Neural crest cell (in vitro differentiated cells): ENCODE measurements around the gene CD24. TPM values are rescaled to one million over a fixed set of nuclear protein-coding genes. Genes with fewer than 3 reads are reported as not detected.

Experiments used
- DNase-seq: peaks from one replicate; pipeline ENCODE4 v3.0.0; 2021; ENCODE audit warnings: low read depth, mixed read lengths, low spot score
- H3K27ac Mint-ChIP-seq: one replicate; pipeline ENCODE4 v1.8.0; 2021; ENCODE audit warnings: mild to moderate bottlenecking, mixed read lengths; ENCODE audit not compliant: unreplicated experiment
- H3K27me3 Mint-ChIP-seq: 2 replicates; pipeline ENCODE4 v1.8.0; 2021; ENCODE audit warnings: low read depth, mild to moderate bottlenecking, mixed read lengths
- H3K36me3 Mint-ChIP-seq: 2 replicates; pipeline ENCODE4 v1.8.0; 2021; ENCODE audit warnings: low read depth, mild to moderate bottlenecking, mixed read lengths
- H3K4me1 Mint-ChIP-seq: 2 replicates; pipeline ENCODE4 v1.8.0; 2021; ENCODE audit warnings: mixed read lengths
- H3K4me3 Mint-ChIP-seq: one replicate; pipeline ENCODE4 v1.8.0; 2021; ENCODE audit warnings: mild to moderate bottlenecking, mixed read lengths
- H3K9me3 Mint-ChIP-seq: 2 replicates; pipeline ENCODE4 v1.8.0; 2021; ENCODE audit warnings: mixed read lengths
- CTCF ChIP-seq: fragments of 200-600 bp; sonication (generic); conservative IDR thresholded peaks from 2 replicates; pipeline ENCODE4 v1.5.0; 2021; ENCODE audit warnings: antibody characterized with exemption, mild to moderate bottlenecking
- total RNA-seq: library from RNA; stranded (reverse); gene quantifications from 2 replicates; pipeline ENCODE4 v1.2.1, GENCODE V29; 2021

CD24 gene
- total RNA-seq, 1 donor from 2014 or later: 333 TPM

DNA sequence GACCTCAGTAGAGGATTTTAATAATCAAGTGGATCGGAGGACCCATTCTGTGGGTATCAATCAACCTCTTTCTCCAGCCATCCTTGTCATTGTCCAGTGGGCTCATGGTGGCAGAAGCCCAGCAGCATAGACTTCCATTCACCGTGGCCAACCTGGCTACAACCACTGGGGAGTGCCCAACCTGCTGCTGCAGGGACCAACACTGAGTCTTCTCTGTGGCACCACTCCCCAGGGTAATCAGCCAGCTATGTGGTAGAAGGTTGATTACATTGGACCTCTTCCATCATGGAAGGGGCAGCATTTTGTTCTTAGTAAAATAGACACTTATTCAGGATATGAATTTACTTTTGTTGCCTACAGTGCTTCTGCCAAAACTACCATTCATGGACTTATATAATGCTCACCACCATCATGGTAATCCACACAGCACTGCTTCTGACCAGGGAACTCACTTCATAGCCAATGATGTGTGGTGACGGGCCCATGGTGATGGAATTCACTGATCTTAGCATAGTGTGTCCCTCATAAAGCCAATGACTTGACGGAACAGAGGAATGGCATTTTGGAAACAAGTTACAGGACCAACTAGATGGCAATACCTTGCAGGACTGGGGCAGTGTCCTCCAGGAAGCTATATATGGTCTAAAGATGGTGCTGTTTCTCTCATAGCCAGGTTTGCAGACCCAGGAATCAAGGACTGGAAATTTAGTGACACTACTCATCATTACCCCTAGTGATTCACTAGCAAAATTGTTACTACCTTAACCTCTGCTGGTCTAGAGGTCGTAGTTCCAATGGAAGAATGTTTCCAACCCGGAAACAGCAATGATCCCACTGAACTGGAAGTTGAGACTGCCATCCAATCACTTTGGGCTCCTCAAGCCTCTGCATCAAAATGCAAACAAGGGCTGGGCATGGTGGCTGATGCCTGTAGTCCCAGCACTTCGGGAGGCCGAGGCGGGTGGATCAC, 7.6 kb downstream of the CD24 start:
- Mint-ChIP-seq H3K4me3 (no peak overlapping the region), H3K4me1 (peaks cover 12% of the 10 kb centered on the region), H3K9me3 (peaks cover 8% of the 10 kb centered on the region), H3K27me3 (peaks cover 2% of the 10 kb centered on the region), H3K36me3 (peaks cover 40% of the 10 kb centered on the region), H3K27ac (no peak overlapping the region)
- no peak for DNase-seq
- TF ChIP-seq CTCF: no peak

GRCh38 chr6:106966229-106966628, 8.3 kb downstream of the CD24 start:
- TF ChIP-seq CTCF: peak; percentile 42
- Mint-ChIP-seq H3K27me3 (peaks cover 2% of the 10 kb centered on the region), H3K4me1 (peaks cover 8% of the 10 kb centered on the region), H3K27ac (no peak overlapping the region), H3K4me3 (no peak overlapping the region), H3K9me3 (peaks cover 8% of the 10 kb centered on the region), H3K36me3 (peaks cover 35% of the 10 kb centered on the region)
- no peak for DNase-seq

GRCh38 chr6:106964954-106965353, 9.6 kb downstream of the CD24 start:
- Mint-ChIP-seq H3K27me3 (peaks cover 2% of the 10 kb centered on the region), H3K36me3 (peaks cover 30% of the 10 kb centered on the region), H3K4me1 (peaks cover 4% of the 10 kb centered on the region), H3K4me3 (no peak overlapping the region), H3K9me3 (peaks cover 8% of the 10 kb centered on the region), H3K27ac (no peak overlapping the region)
- DNase-seq: no peak
- no peak for TF ChIP-seq CTCF

GRCh38 chr6:106964099-106964498, 10.4 kb downstream of the CD24 start:
- no peak for TF ChIP-seq CTCF
- Mint-ChIP-seq H3K27me3 (peaks cover 2% of the 10 kb centered on the region), H3K27ac (no peak overlapping the region), H3K4me1 (peaks cover 1% of the 10 kb centered on the region), H3K4me3 (no peak overlapping the region), H3K9me3 (peaks cover 8% of the 10 kb centered on the region), H3K36me3 (peaks cover 24% of the 10 kb centered on the region)
- DNase-seq: no peak

GRCh38 chr6:106963544-106963943, 11.0 kb downstream of the CD24 start:
- peaks cover 8% of the 10 kb centered on the region for H3K9me3 Mint-ChIP-seq
- H3K4me3 Mint-ChIP-seq: no peak overlapping the region
- H3K4me1 Mint-ChIP-seq: no peaks in the 10 kb centered on the region
- peaks cover 19% of the 10 kb centered on the region for H3K36me3 Mint-ChIP-seq
- H3K27ac Mint-ChIP-seq: no peak overlapping the region
- H3K27me3 Mint-ChIP-seq: peaks cover 2% of the 10 kb centered on the region
- no peak for DNase-seq
- no peak for TF ChIP-seq CTCF
